ENCODE measurements around the gene ATXN7L2.

- TF ChIP-seq, protein P1, sequence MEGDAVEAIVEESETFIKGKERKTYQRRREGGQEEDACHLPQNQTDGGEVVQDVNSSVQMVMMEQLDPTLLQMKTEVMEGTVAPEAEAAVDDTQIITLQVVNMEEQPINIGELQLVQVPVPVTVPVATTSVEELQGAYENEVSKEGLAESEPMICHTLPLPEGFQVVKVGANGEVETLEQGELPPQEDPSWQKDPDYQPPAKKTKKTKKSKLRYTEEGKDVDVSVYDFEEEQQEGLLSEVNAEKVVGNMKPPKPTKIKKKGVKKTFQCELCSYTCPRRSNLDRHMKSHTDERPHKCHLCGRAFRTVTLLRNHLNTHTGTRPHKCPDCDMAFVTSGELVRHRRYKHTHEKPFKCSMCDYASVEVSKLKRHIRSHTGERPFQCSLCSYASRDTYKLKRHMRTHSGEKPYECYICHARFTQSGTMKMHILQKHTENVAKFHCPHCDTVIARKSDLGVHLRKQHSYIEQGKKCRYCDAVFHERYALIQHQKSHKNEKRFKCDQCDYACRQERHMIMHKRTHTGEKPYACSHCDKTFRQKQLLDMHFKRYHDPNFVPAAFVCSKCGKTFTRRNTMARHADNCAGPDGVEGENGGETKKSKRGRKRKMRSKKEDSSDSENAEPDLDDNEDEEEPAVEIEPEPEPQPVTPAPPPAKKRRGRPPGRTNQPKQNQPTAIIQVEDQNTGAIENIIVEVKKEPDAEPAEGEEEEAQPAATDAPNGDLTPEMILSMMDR (IDR thresholded peaks at IDR 0.05) = no peak
- no peak for TF ChIP-seq POLR2A (IDR thresholded peaks at IDR 0.05)
These were observed 674 bp upstream of the ATXN7L2 start for GRCh38 chr1:109482791-109483671.

Measured in heart left ventricle (tissue), 13 donors.